ENCODE measurements around the gene HSD11B1L. TPM values are rescaled to one million over a fixed set of nuclear protein-coding genes. Genes with fewer than 3 reads are reported as not detected.

Gene HSD11B1L
- total RNA-seq, 1 donor from 2014 or later = 10.3 TPM

- H3K9me3 ChIP-seq = no peaks in the 10 kb centered on the region
- H3K27ac ChIP-seq = peak within 1 kb of the TSS; percentile 79
- intact Hi-C loops (cut with DNase I) = no loop called here
- TF ChIP-seq POLR2AphosphoS5 (IDR thresholded peaks at IDR 0.05; ENCODE audit: insufficient read depth in 1 of 2, low read depth in 1 of 2) (peak; percentile 95 to 98), CTCF (IDR thresholded peaks at IDR 0.05) (peak; percentile 88 to 96 (median 94)), POLR2A (IDR thresholded peaks at IDR 0.05) (peak in 1 of 2 donors; percentile 83)
- H3K4me3 ChIP-seq = peak within 1 kb of the TSS; percentile 73 to 85
- H3K4me1 ChIP-seq = peaks cover 44% of the 10 kb centered on the region
- peaks cover 0 to 30% of the 10 kb centered on the region in 2 donors for H3K36me3 ChIP-seq
- no peaks in the 10 kb centered on the region for H3K27me3 ChIP-seq
- DNase-seq (ENCODE audit: extremely low spot score in 2 of 2) = peak in 1 of 2 donors; percentile 97
Measured at GRCh38 chr19:5690125-5690954, 9.5 kb downstream of the HSD11B1L start, which contains the start of gene RPL36. RPL36 (plus strand) TSS chr19:5690295; CDS start chr19:5690508, 213 bp downstream.

- Histone ChIP-seq H3K36me3 (peaks cover 0 to 38% of the 10 kb centered on the region in 2 donors), H3K27me3 (no peaks in the 10 kb centered on the region), H3K27ac (peak overlapping the region; percentile 79), H3K9me3 (no peaks in the 10 kb centered on the region), H3K4me3 (peak overlapping the region; percentile 73 to 85), H3K4me1 (peaks cover 41% of the 10 kb centered on the region)
- peak in 1 of 2 donors; percentile 50 for TF ChIP-seq POLR2AphosphoS5 (IDR thresholded peaks at IDR 0.05; ENCODE audit: insufficient read depth in 1 of 2, low read depth in 1 of 2)
- TF ChIP-seq CTCF (IDR thresholded peaks at IDR 0.05) = no peak
- TF ChIP-seq POLR2A (IDR thresholded peaks at IDR 0.05) = no peak
- DNase-seq (ENCODE audit: extremely low spot score in 2 of 2) = no peak
- intact Hi-C loops (cut with DNase I) = no loop called here
Measured at GRCh38 chr19:5690955-5691821, 10.4 kb downstream of the HSD11B1L start.

- H3K36me3 ChIP-seq = peaks cover 0 to 42% of the 10 kb centered on the region in 2 donors
- intact Hi-C loops (cut with DNase I) = no loop called here
- H3K4me1 ChIP-seq = peaks cover 38% of the 10 kb centered on the region
- H3K4me3 ChIP-seq = peak overlapping the region; percentile 73 to 85
- H3K27me3 ChIP-seq = no peaks in the 10 kb centered on the region
- TF ChIP-seq POLR2A (IDR thresholded peaks at IDR 0.05) (no peak), CTCF (IDR thresholded peaks at IDR 0.05) (no peak), POLR2AphosphoS5 (IDR thresholded peaks at IDR 0.05; ENCODE audit: insufficient read depth in 1 of 2, low read depth in 1 of 2) (no peak)
- H3K9me3 ChIP-seq = no peaks in the 10 kb centered on the region
- DNase-seq (ENCODE audit: extremely low spot score in 2 of 2) = no peak
- peak overlapping the region; percentile 79 for H3K27ac ChIP-seq
Measured at GRCh38 chr19:5691822-5692722, 11.2 kb downstream of the HSD11B1L start.

- Histone ChIP-seq H3K27me3 (no peaks in the 10 kb centered on the region), H3K4me1 (peaks cover 34% of the 10 kb centered on the region), H3K9me3 (no peaks in the 10 kb centered on the region), H3K27ac (no peak overlapping the region), H3K4me3 (no peak overlapping the region), H3K36me3 (peaks cover 0 to 44% of the 10 kb centered on the region in 2 donors)
- intact Hi-C loops (cut with DNase I) = no loop called here
- no peak for TF ChIP-seq POLR2A (IDR thresholded peaks at IDR 0.05)
- no peak for TF ChIP-seq POLR2AphosphoS5 (IDR thresholded peaks at IDR 0.05; ENCODE audit: insufficient read depth in 1 of 2, low read depth in 1 of 2)
- TF ChIP-seq CTCF (IDR thresholded peaks at IDR 0.05) = no peak
- no peak for DNase-seq (ENCODE audit: extremely low spot score in 2 of 2)
Measured at GRCh38 chr19:5692723-5693194, 11.9 kb downstream of the HSD11B1L start.

Data from vagina (tissue), 2 donors.